OCI-LY1 (cell line): ENCODE data around the gene NDUFAF8.

Source experiments
- H2AFZ ChIP-seq: fragments of 200-600 bp; sonication (generic), shearing (Covaris generic); 2 replicates; pipeline ENCODE4 v1.6.0; 2014; ENCODE audit warnings: antibody characterized with exemption, mild to moderate bottlenecking, low read length
- H3F3A ChIP-seq: fragments of 200-600 bp; sonication (generic), shearing (Covaris generic); 2 replicates; pipeline ENCODE4 v1.6.0; 2014; ENCODE audit warnings: mild to moderate bottlenecking, antibody characterized with exemption, low read length, moderate library complexity; ENCODE audit not compliant: insufficient read depth
- H3K27ac ChIP-seq: fragments of 200-600 bp; sonication (generic); 2 replicates; pipeline ENCODE4 v1.5.1; 2014; ENCODE audit warnings: low read length, mixed run types, mild to moderate bottlenecking, low read depth; ENCODE audit not compliant: poor library complexity, severe bottlenecking
- H3K27me3 ChIP-seq: fragments of 200-600 bp; sonication (generic); 2 replicates; pipeline ENCODE4 v1.6.0; 2014; ENCODE audit warnings: antibody characterized with exemption, mild to moderate bottlenecking, low read length, moderate library complexity; ENCODE audit not compliant: insufficient read depth
- H3K36me3 ChIP-seq: fragments of 200-600 bp; sonication (generic); 2 replicates; pipeline ENCODE4 v1.6.1; 2014; ENCODE audit warnings: mild to moderate bottlenecking, antibody characterized with exemption, low read length, moderate library complexity, mixed read lengths; ENCODE audit not compliant: insufficient read depth
- H3K4me1 ChIP-seq: fragments of 200-600 bp; sonication (generic); 2 replicates; pipeline ENCODE4 v1.5.1; 2014; ENCODE audit warnings: mild to moderate bottlenecking, low read length, moderate library complexity; ENCODE audit not compliant: insufficient read depth, severe bottlenecking
- H3K4me2 ChIP-seq: fragments of 200-600 bp; sonication (generic), shearing (Covaris generic); 2 replicates; pipeline ENCODE4 v1.6.1; 2014; ENCODE audit warnings: low read length
- H3K4me3 ChIP-seq: fragments of 200-600 bp; sonication (generic); 2 replicates; pipeline ENCODE4 v1.5.1; 2014; ENCODE audit warnings: low read length, low read depth, mild to moderate bottlenecking, mixed read lengths; ENCODE audit not compliant: poor library complexity, severe bottlenecking
- H3K79me2 ChIP-seq: fragments of 200-600 bp; shearing (Covaris generic); 2 replicates; pipeline ENCODE4 v1.6.1; 2016; ENCODE audit warnings: mixed run types, low read length, mixed read lengths; ENCODE audit not compliant: insufficient read depth
- H3K9ac ChIP-seq: fragments of 200-600 bp; sonication (generic), shearing (Covaris generic); 2 replicates; pipeline ENCODE4 v1.6.1; 2014; ENCODE audit warnings: mild to moderate bottlenecking, low read length, mixed read lengths
- H3K9me2 ChIP-seq: fragments of 200-600 bp; sonication (generic), shearing (Covaris generic); 2 replicates; pipeline ENCODE4 v1.6.1; 2014; ENCODE audit warnings: low read depth, mild to moderate bottlenecking, low read length, mixed read lengths
- H3K9me3 ChIP-seq: fragments of 200-600 bp; shearing (Covaris generic); 2 replicates; pipeline ENCODE4 v1.6.1; 2014; ENCODE audit warnings: low read length, mixed read lengths
- H4K20me1 ChIP-seq: fragments of 200-600 bp; sonication (generic), shearing (Covaris generic); 2 replicates; pipeline ENCODE4 v1.6.0; 2016; ENCODE audit warnings: mild to moderate bottlenecking, low read length; ENCODE audit not compliant: insufficient read depth
- EZH2 ChIP-seq: fragments of 200-600 bp; sonication (generic), shearing (Covaris generic); IDR thresholded peaks from 2 replicates; pipeline ENCODE4 v1.8.0; 2017; ENCODE audit warnings: borderline replicate concordance, mixed run types, mild to moderate bottlenecking, antibody characterized with exemption, low read length, moderate library complexity, mixed read lengths
- TF ChIP-seq, protein P1 (sequence below): fragments of 200-600 bp; sonication (generic), shearing (Covaris generic); IDR thresholded peaks from 2 replicates; pipeline ENCODE4 v1.5.1; 2017; ENCODE audit warnings: mild to moderate bottlenecking, antibody characterized with exemption, low read length, moderate library complexity, mixed read lengths

Gene NDUFAF8

DNA sequence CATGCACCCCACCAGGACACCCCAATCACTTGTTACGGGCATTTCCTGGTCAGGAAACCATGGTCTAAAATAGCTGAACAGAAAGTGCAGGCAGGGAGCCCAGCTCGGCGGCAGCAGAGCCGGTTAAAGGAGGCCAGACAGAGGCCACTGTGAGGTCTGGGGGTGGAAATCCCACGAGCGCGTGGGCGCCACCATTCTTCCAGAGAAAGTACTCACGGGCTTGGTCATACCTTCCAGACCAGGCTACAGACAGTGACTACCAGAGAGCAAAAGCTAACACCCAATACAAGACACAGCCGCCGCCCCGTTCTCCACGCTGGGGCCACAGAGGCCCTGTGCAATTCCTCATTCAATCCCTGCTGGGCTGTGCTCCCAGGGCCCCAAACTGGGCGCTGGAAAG lies 28.2 kb upstream of the NDUFAF8 start:
- Histone ChIP-seq H3K9me3 (no peaks in the 10 kb centered on the region), H3K4me2 (no peak overlapping the region), H3F3A (no peaks in the 10 kb centered on the region), H4K20me1 (no peaks in the 10 kb centered on the region), H3K36me3 (peaks cover 16% of the 10 kb centered on the region; the same call in 1 of the 2 replicates), H3K4me3 (no peak overlapping the region), H3K27ac (no peak overlapping the region), H3K79me2 (no peaks in the 10 kb centered on the region), H3K9me2 (no peaks in the 10 kb centered on the region), H3K9ac (no peak overlapping the region), H3K4me1 (no peaks in the 10 kb centered on the region), H3K27me3 (no peaks in the 10 kb centered on the region), H2AFZ (no peak overlapping the region)
- TF ChIP-seq, protein P1, sequence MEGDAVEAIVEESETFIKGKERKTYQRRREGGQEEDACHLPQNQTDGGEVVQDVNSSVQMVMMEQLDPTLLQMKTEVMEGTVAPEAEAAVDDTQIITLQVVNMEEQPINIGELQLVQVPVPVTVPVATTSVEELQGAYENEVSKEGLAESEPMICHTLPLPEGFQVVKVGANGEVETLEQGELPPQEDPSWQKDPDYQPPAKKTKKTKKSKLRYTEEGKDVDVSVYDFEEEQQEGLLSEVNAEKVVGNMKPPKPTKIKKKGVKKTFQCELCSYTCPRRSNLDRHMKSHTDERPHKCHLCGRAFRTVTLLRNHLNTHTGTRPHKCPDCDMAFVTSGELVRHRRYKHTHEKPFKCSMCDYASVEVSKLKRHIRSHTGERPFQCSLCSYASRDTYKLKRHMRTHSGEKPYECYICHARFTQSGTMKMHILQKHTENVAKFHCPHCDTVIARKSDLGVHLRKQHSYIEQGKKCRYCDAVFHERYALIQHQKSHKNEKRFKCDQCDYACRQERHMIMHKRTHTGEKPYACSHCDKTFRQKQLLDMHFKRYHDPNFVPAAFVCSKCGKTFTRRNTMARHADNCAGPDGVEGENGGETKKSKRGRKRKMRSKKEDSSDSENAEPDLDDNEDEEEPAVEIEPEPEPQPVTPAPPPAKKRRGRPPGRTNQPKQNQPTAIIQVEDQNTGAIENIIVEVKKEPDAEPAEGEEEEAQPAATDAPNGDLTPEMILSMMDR: no peak
- TF ChIP-seq EZH2: no peak

DNA sequence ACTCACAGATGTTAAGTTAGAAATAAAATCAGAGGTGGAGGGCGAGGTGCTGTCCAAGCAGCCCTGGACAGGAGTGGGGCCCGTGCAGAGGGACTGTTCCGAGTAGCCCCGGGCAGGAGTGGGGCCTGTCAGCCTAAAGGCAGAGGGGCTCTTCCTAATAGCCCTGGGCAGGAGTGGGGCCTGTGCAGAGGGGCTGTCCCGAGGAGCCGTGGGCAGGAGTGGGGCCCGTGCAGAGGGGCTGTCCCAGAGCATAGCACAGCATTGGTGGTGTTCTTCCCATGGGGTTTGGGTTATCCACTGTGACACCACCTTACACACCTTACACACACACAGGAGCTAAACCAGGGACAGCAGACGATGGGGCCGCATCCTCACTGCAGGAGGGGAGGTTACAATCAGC lies 26.8 kb upstream of the NDUFAF8 start:
- H3K4me3 ChIP-seq: no peak overlapping the region
- H3K9me3 ChIP-seq: no peaks in the 10 kb centered on the region
- no peak overlapping the region for H3K9ac ChIP-seq
- H3K79me2 ChIP-seq: no peaks in the 10 kb centered on the region
- H3K4me1 ChIP-seq: no peaks in the 10 kb centered on the region
- H2AFZ ChIP-seq: no peak overlapping the region
- H3K27me3 ChIP-seq: no peaks in the 10 kb centered on the region
- H3K4me2 ChIP-seq: no peak overlapping the region
- no peak overlapping the region for H3K27ac ChIP-seq
- H3F3A ChIP-seq: no peaks in the 10 kb centered on the region
- H3K36me3 ChIP-seq: peaks cover 15% of the 10 kb centered on the region; the same call in 1 of the 2 replicates
- TF ChIP-seq, protein P1: no peak
- H3K9me2 ChIP-seq: no peaks in the 10 kb centered on the region
- no peaks in the 10 kb centered on the region for H4K20me1 ChIP-seq

DNA sequence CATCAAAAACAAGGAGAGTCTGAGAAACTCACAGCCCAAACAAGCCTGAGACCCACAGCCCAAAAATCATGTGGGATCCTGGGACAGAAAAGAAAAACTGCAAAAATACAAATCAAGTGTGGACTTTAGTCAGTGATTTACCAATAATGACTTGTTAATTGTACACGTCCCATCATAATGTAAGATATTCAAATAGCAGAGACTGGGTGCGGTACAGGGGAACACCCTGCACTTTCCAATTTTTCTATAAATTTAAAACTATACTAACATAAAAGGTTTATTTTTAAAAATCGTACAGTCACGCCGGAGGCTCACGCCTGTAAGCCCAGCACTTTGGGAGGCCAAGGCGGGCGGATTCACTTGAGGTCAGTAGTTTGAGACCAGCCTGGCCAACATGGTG lies 25.1 kb upstream of the NDUFAF8 start:
- Histone ChIP-seq H2AFZ (no peak overlapping the region), H3K9me3 (no peaks in the 10 kb centered on the region), H3K4me2 (no peak overlapping the region), H3K4me3 (no peak overlapping the region), H4K20me1 (no peaks in the 10 kb centered on the region), H3K36me3 (0 out of 2 replicates have a peak, but pooled peaks cover 7% of the 10 kb centered on the region), H3K27ac (no peak overlapping the region), H3K79me2 (no peaks in the 10 kb centered on the region), H3F3A (no peaks in the 10 kb centered on the region), H3K9ac (no peak overlapping the region), H3K27me3 (no peaks in the 10 kb centered on the region), H3K4me1 (no peaks in the 10 kb centered on the region), H3K9me2 (no peaks in the 10 kb centered on the region)
- TF ChIP-seq, protein P1: no peak
- no peak for TF ChIP-seq EZH2
